Raji (cell line): ENCODE measurements around the gene DMD.

Source experiments
- POLR2A ChIP-seq: IDR thresholded peaks from 2 replicates; pipeline ENCODE4 v1.6.1; 2011; ENCODE audit warnings: low read depth, low read length, control low read depth; ENCODE audit not compliant: insufficient read depth

Gene DMD

GRCh38 chrX:31747411-31747810, 1463.9 kb downstream of the DMD start:
- TF ChIP-seq POLR2A, result no peak

- no peak for TF ChIP-seq POLR2A
Observed at GRCh38 chrX:31743004-31743403, 1468.3 kb downstream of the DMD start.

- no peak for TF ChIP-seq POLR2A
Observed at GRCh38 chrX:31717474-31717873, 1493.9 kb downstream of the DMD start.

- no peak for TF ChIP-seq POLR2A
Observed at GRCh38 chrX:31715675-31716074, 1495.7 kb downstream of the DMD start.

- TF ChIP-seq POLR2A, result no peak
Observed at GRCh38 chrX:31714797-31715196, 1496.6 kb downstream of the DMD start.

- TF ChIP-seq POLR2A, result no peak
Observed at GRCh38 chrX:31713120-31713519, 1498.2 kb downstream of the DMD start.

GRCh38 chrX:31711166-31711565, 1500.2 kb downstream of the DMD start:
- TF ChIP-seq POLR2A, result no peak

- TF ChIP-seq POLR2A, result no peak
Observed at GRCh38 chrX:31708116-31708515, 1503.2 kb downstream of the DMD start.

- TF ChIP-seq POLR2A, result no peak
Observed at GRCh38 chrX:31706466-31706865, 1504.9 kb downstream of the DMD start.

GRCh38 chrX:31705816-31706215, 1505.5 kb downstream of the DMD start:
- no peak for TF ChIP-seq POLR2A

GRCh38 chrX:31704938-31705337, 1506.4 kb downstream of the DMD start:
- no peak for TF ChIP-seq POLR2A

- no peak for TF ChIP-seq POLR2A
Observed at GRCh38 chrX:31702222-31702621, 1509.1 kb downstream of the DMD start.

GRCh38 chrX:31697294-31697916, 1513.9 kb downstream of the DMD start:
- no peak for TF ChIP-seq POLR2A

GRCh38 chrX:31679861-31680260, 1531.5 kb downstream of the DMD start:
- no peak for TF ChIP-seq POLR2A

GRCh38 chrX:31670245-31670644, 1541.1 kb downstream of the DMD start:
- TF ChIP-seq POLR2A, result no peak

- no peak for TF ChIP-seq POLR2A
Observed at GRCh38 chrX:31665454-31665853, 1545.9 kb downstream of the DMD start.

- TF ChIP-seq POLR2A, result no peak
Observed at GRCh38 chrX:31663172-31663571, 1548.2 kb downstream of the DMD start.
